ENCODE results near the gene EVX1. TPM values are rescaled to one million over a fixed set of nuclear protein-coding genes. Genes with fewer than 3 reads are reported as not detected.

Gene EVX1
- total RNA-seq, 4 donors from 2014 or later, result 1.4 to 17.2 (median 3.4) TPM; not detected in 1

DNA sequence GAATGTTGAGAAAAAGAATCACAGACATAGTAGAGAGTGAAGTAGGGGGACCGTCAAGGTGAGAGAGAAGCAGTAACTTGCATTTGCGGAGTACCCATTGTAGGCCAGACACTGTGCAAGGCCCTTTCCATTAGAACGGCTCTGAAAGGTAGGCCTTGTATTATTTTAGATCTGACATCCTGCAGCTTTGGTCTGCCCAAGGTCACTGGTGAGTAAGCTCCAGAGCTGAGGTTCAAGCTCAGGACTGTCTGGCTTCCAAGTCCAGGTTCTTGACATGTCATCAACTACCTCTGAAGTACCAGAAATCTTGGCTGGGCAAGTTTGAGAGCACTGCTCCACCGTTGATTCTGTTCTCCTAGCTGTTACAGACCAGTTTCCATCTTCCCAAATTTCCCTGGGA lies 13.2 kb upstream of the EVX1 start:
- Histone ChIP-seq H3K27me3 (peaks cover 31% of the 10 kb centered on the region), H3K27ac (no peak overlapping the region), H3K4me1 (peaks cover 0 to 9% (median 3%) of the 10 kb centered on the region in 4 donors), H3K4me3 (no peak overlapping the region), H3K36me3 (no peaks in the 10 kb centered on the region), H3K9me3 (no peaks in the 10 kb centered on the region)
- DNase-seq, result no peak
- 82 to 83% methylated on average over 2 to 4 of the region's 4 CpGs for WGBS, 2 donors (ENCODE audit: low coverage in 1 of 2)
- in situ Hi-C loops (cut with MboI; ENCODE audit: low pct_ligation_motif_present in 1 of 4, low pct_unique_long_range_greater_than_20kb in 1 of 4, low sequenced_read_pairs in 3 of 4) (no loop called here), intact Hi-C loops (cut with DNase I; ENCODE audit: low total_unique reads) (no loop called here)
- TF ChIP-seq POLR2A (IDR thresholded peaks at IDR 0.05) (no peak), POLR2AphosphoS5 (IDR thresholded peaks at IDR 0.05) (no peak), EP300 (IDR thresholded peaks at IDR 0.05; ENCODE audit: low read depth) (no peak)
- TF ChIP-seq, protein P1, sequence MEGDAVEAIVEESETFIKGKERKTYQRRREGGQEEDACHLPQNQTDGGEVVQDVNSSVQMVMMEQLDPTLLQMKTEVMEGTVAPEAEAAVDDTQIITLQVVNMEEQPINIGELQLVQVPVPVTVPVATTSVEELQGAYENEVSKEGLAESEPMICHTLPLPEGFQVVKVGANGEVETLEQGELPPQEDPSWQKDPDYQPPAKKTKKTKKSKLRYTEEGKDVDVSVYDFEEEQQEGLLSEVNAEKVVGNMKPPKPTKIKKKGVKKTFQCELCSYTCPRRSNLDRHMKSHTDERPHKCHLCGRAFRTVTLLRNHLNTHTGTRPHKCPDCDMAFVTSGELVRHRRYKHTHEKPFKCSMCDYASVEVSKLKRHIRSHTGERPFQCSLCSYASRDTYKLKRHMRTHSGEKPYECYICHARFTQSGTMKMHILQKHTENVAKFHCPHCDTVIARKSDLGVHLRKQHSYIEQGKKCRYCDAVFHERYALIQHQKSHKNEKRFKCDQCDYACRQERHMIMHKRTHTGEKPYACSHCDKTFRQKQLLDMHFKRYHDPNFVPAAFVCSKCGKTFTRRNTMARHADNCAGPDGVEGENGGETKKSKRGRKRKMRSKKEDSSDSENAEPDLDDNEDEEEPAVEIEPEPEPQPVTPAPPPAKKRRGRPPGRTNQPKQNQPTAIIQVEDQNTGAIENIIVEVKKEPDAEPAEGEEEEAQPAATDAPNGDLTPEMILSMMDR (IDR thresholded peaks at IDR 0.05), result no peak

DNA sequence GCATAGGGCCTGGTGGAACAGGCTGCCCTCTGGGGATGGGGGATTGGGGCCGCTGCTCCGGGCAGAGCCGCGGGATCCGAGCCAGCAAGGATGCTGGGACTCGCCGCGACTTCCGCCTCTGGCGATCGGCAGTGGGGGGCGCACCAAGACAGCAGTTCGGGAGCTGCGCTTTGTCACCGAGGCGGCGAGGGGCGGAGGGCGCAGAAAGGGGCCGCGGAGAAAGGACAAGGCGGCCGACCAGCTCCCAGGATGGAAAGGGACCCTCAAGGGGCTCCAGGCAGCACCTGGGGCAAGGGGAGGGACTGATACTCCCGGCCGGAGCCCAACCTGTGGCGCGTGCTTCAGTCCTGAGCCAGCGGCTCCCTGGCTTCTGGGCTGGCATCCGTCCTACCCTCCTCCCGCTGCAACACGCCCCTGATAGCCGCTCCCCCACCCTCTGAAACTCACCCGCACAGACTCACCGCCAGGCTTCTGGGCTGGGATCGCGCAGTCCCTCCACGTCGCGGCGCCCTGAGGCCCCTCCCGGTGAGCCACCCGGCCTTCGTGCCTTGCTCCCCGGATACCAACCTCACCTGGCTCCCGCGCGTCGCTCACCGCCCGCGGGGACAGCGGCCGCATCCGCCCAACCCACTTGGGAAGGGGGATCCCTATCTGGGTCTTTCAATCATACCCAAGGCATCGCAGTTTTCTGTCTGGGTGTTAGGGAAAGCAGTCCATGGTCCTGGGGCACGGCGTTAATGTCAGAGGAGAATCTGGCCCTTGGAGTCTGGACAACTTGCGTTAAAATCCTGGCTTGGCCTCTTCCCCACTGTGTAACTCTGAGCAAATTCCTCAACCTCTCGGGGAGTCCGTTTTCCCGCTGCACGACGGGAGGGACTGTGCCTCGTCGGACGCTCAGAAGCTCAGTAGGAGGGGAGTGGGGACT lies 7.0 kb upstream of the EVX1 start:
- Histone ChIP-seq H3K27me3 (peaks cover 65% of the 10 kb centered on the region), H3K4me1 (peaks cover 14 to 23% (median 21%) of the 10 kb centered on the region in 4 donors), H3K9me3 (no peaks in the 10 kb centered on the region), H3K4me3 (peak overlapping the region; percentile 18 to 60 (median 38)), H3K36me3 (no peaks in the 10 kb centered on the region), H3K27ac (no peak overlapping the region)
- peak; percentile 77 for DNase-seq
- in situ Hi-C loops (cut with MboI; ENCODE audit: low pct_ligation_motif_present in 1 of 4, low pct_unique_long_range_greater_than_20kb in 1 of 4, low sequenced_read_pairs in 3 of 4), result loop anchor here in 3 of 4 donors (10.0 kb wide), 1 partner anchor 339 kb away; no protein-coding TSS in a partner anchor
- WGBS, 2 donors (ENCODE audit: low coverage in 1 of 2), result 10 to 49% methylated on average over 7 to 66 of the region's 66 CpGs
- no peak for TF ChIP-seq EP300 (IDR thresholded peaks at IDR 0.05; ENCODE audit: low read depth)
- TF ChIP-seq POLR2A (IDR thresholded peaks at IDR 0.05), result no peak
- TF ChIP-seq, protein P1 (IDR thresholded peaks at IDR 0.05), result peak; percentile 31 to 66 (median 43)
- TF ChIP-seq POLR2AphosphoS5 (IDR thresholded peaks at IDR 0.05), result no peak
- intact Hi-C loops (cut with DNase I; ENCODE audit: low total_unique reads), result no loop called here

DNA sequence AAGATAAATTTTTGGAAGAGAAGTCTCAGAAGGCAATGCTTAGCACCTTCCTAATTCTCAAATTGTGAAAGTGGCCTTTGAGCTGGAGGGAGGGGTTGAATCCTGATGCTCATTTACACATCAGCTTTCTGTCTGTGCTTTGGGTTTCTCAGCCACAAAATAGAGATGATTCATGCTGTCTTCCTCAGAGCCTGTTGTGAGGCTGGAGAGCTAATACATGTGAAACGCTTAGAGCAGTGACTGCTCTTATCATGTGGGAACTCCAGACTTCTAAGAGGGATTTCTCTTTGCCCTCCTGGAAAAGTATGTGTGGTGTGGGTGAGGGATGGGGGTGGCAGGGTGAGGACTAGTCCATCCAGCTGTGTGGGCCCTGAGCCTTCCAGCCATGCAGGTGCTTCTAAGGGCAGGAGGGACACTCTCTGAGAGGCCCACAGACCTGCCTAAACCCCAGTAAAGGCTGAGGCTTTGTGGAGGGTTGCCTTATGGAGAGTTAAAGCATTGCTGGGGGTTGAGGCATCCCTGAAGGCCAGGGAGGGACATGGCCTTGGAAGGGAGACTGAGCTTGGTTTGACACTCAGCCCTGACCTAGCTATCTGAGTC lies 4.8 kb upstream of the EVX1 start:
- TF ChIP-seq POLR2A (IDR thresholded peaks at IDR 0.05), result no peak
- TF ChIP-seq, protein P1 (IDR thresholded peaks at IDR 0.05), result no peak
- no peak for TF ChIP-seq EP300 (IDR thresholded peaks at IDR 0.05; ENCODE audit: low read depth)
- no peak for TF ChIP-seq POLR2AphosphoS5 (IDR thresholded peaks at IDR 0.05)
- WGBS, 2 donors (ENCODE audit: low coverage in 1 of 2), result 75 to 83% methylated on average over 1 of the region's 1 CpG
- Histone ChIP-seq H3K4me1 (peaks cover 16 to 31% (median 28%) of the 10 kb centered on the region in 4 donors), H3K4me3 (no peak overlapping the region), H3K36me3 (no peaks in the 10 kb centered on the region), H3K27ac (no peak overlapping the region), H3K9me3 (no peaks in the 10 kb centered on the region), H3K27me3 (peaks cover 87% of the 10 kb centered on the region)
- no peak for DNase-seq
- in situ Hi-C loops (cut with MboI; ENCODE audit: low pct_ligation_motif_present in 1 of 4, low pct_unique_long_range_greater_than_20kb in 1 of 4, low sequenced_read_pairs in 3 of 4), result loop anchor here in 3 of 4 donors (10.0 kb wide), 1 partner anchor 337 kb away; no protein-coding TSS in a partner anchor
- intact Hi-C loops (cut with DNase I; ENCODE audit: low total_unique reads), result no loop called here

DNA sequence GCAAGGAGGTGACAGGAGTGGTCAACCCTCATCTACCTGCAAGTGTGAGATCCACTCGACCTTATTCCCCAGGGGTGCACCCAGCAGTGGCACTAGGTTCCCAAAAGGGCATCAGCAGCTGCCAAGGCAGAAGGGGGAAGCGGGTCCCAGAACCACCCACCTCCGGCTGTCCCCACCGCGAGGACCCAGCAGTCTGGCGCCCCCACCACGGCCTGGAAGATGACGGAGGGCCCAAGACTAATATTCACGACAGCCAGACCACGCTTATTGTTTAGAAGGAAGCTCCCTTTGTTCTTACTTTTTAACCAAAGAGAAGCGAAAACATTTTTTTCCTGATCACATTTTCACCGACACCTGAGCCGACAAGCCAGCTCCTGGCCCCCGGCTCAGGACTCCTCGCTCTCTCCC lies 3.6 kb upstream of the EVX1 start:
- no peak overlapping the region for H3K27ac ChIP-seq
- TF ChIP-seq POLR2A (IDR thresholded peaks at IDR 0.05) (no peak), EP300 (IDR thresholded peaks at IDR 0.05; ENCODE audit: low read depth) (no peak), POLR2AphosphoS5 (IDR thresholded peaks at IDR 0.05) (no peak)
- TF ChIP-seq, protein P1 (IDR thresholded peaks at IDR 0.05), result no peak
- in situ Hi-C loops (cut with MboI; ENCODE audit: low pct_ligation_motif_present in 1 of 4, low pct_unique_long_range_greater_than_20kb in 1 of 4, low sequenced_read_pairs in 3 of 4), result loop anchor here in 3 of 4 donors (10.0 kb wide), 1 partner anchor 336 kb away; no protein-coding TSS in a partner anchor
- no peak for DNase-seq
- peaks cover 98% of the 10 kb centered on the region for H3K27me3 ChIP-seq
- H3K4me1 ChIP-seq, result peaks cover 23 to 42% (median 39%) of the 10 kb centered on the region in 4 donors
- intact Hi-C loops (cut with DNase I; ENCODE audit: low total_unique reads), result no loop called here
- no peaks in the 10 kb centered on the region for H3K9me3 ChIP-seq
- H3K4me3 ChIP-seq, result peak overlapping the region in 1 of 4 donors; percentile 31
- WGBS, 2 donors (ENCODE audit: low coverage in 1 of 2), result 69 to 71% methylated on average over 6 to 15 of the region's 15 CpGs
- no peaks in the 10 kb centered on the region for H3K36me3 ChIP-seq

Data from transverse colon (tissue), 4 donors.